ENCODE results near the gene RETN.
"Not testable (repeated sequence)": the region's sequence is repeated elsewhere in the genome, so short reads cannot be mapped to it uniquely, and the experiment has no call there.

The RETN gene

DNA sequence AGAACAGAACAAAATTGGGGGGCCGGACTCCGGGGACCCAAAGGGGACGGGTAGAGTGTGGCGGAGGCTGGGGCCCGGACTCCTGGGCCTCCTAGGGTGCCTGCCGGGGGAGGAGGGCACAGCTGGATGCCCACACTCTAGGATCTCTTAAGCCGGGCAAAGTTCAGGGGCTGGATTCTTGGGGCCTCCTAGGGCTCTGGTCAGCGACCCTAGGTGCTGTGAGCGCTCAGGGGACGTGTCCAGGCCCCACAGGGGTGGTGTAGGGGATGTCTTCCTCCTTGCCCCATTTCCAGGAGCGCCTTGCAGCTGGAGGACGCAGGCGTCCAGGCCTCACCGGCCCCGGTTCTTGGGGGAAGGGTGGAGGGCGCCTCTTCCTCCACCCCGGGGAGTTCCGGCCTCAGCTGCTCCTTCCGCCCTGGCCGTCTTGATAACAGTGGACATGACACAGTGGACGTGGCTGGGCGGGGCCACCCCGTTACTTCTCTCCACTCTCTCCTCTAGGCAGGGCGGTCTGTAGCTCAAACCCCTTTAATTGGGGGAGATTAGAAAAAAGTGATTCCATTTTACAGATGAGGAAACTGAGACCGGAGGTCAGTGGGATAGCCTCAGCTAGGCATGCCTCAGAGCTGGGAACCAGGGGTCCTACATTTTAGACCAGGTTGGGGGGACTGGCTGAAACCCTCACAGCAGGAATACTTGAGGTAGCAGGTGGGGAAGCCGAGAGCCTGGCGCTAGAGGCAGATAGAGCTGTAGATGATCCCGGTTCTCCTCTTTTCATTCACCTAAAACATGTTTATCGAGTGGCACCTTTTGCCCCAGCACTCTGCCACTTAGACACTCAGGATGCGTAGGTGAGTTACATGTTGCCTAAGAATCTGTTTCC lies 31.2 kb upstream of the RETN start:
- in situ Hi-C loops (cut with MboI; ENCODE audit: low sequenced_read_pairs): no loop called here

DNA sequence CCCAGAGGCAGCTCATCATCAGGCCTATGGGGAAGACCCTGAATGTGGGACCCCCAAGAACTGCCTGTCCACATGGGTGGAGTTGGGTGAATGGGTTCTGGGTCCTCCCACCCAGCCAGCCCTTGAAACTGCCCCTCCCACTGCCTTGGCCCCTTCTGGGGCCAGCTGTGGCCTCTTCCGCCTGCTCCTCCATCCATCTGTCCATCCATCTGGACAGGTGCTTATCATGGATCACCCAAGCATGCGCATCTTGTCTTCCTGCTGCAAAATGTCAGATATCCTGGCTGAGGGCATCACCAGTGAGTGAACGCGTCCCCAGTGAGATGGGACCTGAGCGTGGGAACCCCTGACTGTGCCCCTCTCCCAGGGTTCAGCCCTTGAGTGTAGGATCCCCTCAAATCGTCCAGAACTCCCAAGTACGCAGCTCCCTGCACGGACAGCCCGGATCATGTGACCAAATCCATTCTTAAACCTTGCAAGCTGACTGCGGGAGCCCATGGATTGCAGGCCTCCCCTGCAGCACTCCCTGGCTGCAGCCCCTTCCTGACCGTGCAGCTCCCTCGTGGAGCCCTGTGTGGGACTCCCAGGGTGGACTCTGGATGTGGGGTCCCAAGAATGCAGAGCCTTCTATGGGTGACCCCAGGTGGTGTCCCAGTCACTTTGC lies 29.9 kb upstream of the RETN start:
- in situ Hi-C loops (cut with MboI; ENCODE audit: low sequenced_read_pairs): no loop called here

DNA sequence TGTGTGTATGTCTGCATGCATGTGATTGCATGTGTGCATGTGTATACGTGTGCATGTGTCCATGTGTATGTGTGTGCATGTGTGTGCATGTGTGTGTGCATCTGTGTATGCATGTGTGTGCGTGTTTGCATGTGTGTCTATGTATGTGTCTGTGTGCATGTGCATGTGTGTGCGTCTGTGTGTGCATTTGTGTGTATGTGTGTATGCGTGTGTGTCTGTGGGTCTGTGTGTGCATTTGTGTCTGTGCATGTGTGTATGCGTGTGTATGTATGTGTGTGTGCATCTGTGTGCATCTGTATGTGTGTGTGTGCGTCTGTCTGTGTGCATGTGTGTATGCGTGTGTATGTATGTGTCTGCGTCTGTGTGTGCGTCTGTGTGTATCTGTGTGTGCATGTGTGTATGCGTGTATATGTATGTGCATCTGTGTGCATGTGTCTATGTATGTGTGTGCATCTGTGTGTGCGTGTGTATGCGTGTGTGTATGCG lies 28.9 kb upstream of the RETN start:
- in situ Hi-C loops (cut with MboI; ENCODE audit: low sequenced_read_pairs): no loop called here

DNA sequence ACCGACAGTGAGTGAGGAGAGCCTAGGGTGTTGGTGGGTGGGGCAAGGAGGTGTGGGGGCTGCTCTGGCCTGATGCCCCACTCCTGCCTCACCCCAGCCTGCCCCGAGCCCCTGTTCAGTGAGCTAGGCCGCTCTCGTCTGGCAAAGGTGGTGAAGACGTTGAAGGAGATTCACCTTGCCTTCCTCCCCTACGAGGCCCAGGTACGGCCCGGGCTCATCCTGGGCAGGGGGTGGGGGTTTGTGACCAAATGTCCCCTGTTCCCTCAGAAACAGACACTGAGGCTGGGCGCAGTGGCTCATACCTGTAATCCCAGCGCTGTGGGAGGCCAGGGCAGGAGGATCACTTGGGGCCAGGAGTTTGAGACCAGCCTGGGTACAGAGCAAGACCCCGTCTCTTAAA lies 28.0 kb upstream of the RETN start:
- in situ Hi-C loops (cut with MboI; ENCODE audit: low sequenced_read_pairs): no loop called here

DNA sequence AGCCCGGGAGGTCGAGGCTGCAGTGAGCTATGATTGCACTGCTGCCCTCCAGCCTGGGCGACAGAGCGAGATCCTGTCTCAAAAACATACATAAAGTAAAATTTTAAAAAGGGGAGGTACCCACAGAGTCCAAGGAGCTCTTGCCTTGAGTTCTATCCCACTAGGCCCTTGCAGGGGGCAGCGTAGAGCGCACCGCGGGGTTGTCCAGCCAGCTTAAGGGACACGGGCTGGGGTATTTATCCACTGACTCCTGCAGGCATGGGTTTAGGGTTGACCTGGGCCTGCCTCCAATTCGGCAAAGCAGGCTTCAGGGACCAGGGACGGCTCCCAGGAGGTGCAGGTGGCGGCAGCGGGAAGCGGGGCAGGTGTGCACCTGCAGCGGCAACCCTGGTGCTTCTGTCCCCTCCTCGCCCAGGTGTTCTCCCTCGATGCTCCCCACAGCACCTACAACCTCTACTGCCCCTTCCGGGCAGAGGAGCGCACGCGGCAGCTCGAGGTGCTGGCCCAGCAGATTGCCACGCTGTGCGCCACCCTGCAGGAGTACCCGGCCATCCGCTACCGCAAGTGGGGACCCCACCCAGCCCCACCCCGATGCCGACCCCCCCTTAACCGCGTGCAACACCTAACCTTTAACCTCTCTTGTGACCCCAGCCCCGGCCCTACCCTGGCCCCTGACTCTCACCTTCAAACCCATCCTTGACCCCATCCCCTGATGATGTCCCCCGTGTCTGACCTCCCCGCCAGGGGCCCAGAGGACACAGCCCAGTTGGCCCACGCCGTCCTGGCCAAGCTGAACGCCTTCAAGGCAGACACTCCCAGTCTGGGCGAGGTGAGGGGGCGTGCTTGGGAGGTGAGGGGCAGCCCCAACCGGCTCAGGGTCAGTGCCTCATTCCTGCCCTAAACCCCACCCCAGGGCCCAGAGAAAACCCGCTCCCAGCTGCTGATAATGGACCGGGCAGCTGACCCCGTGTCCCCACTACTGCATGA lies 27.3 kb upstream of the RETN start:
- in situ Hi-C loops (cut with MboI; ENCODE audit: low sequenced_read_pairs): no loop called here

DNA sequence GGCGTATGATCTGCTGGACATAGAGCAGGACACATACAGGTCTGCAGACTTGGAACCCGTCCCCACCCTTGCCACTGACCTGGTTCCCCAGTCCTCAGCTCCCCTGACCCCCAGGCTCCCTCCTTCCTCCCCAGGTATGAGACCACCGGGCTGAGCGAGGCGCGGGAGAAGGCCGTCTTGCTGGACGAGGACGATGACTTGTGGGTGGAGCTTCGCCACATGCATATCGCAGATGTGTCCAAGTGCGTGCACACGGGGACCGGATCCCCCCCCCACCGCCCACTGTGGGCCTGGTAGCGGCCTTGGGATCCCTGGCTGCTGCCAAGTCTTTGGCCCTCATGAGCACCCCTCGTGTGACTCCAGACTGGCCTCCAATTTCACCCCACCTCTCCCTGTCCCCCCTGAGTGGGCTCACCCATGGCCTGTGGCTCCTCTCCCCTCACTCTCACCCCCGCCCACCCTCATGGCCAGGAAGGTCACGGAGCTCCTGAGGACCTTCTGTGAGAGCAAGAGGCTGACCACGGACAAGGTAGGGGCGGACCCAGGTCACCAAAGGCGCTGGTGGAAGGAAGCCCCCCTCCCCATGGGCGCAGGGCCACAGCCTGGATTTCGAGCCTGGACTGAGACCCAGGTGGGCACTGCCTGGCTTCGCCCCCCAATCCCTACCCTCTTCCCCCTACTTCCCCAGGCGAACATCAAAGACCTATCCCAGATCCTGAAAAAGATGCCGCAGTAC lies 26.4 kb upstream of the RETN start:
- in situ Hi-C loops (cut with MboI; ENCODE audit: low sequenced_read_pairs): no loop called here

DNA sequence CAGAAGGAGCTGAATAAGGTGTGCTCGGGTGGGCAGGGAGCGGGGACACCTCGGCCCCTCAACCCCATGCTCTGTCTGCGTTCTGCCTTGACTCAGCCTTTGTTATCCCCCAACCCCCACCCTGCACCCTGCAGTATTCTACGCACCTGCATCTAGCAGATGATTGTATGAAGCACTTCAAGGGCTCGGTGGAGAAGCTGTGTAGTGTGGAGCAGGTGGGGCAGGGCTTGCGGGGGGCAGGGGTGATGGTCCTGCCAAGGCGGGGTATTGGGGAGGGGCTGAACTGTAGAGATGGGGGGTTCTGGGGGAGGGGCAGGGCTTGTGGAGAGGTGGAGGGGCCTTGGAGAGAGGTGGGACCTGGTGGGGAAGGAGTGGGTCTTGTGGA lies 25.8 kb upstream of the RETN start:
- in situ Hi-C loops (cut with MboI; ENCODE audit: low sequenced_read_pairs): no loop called here

DNA sequence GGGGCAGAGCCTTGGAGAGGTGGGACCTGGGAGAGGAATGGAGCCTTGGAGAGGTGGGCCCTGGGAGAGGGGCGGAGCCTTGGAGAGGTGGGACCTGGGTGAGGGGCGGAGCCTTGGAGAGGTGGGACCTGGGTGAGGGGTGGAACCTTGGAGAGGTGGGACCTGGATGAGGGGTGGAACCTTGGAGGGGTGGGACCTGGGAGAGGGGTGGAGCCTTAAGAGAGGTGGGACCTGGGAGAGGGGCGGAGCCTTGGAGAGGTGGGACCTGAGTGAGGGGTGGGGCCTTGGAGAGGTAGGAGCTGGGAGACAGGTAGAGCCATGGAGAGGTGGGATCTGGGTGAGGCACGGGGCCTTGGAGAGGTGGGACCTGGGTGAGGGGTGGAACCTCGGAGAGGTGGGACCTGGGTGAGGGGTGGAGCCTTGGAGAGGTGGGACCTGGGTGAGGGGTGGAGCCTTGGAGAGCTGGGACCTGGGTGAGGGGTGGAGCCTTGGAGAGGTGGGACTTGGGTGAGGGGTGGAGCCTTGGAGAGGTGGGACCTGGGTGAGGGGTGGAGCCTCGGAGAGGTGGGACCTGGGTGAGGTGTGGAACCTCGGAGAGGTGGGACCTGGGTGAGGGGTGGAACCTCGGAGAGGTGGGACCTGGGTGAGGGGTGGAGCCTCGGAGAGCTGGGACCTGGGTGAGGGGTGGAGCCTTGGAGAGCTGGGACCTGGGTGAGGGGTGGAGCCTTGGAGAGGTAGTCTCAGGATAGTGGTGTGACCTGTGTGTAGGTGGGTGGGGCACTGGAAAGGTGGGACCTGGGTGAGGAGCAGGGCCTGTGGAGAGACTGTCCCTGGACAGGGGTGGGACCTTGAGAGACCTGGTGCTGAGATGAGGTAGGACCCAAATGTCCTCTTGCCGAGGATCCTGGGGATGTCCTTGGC lies 25.0 kb upstream of the RETN start:
- in situ Hi-C loops (cut with MboI; ENCODE audit: low sequenced_read_pairs): not testable (repeated sequence)

- in situ Hi-C loops (cut with MboI; ENCODE audit: low sequenced_read_pairs): no loop called here
Measured at GRCh38 chr19:7644550-7644877, 24.3 kb upstream of the RETN start.

DNA sequence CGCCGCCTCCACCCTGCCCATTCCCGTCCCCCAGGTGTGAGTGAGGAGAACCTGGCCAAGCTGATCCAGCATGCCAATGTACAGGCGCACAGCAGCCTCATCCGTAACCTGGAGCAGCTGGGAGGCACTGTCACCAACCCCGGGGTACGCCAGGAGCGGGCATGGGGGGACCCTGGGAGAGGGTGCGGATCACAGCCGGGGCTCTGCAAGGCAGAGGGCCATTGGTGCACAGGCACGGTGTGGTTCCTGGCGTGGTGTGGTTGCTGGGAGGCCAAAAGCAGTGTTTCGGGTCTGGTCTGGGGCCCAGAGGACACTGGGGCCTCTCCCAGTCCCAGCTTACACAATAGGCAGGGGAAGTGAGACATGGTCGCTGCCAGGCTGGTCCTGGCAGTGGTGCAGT lies 23.7 kb upstream of the RETN start:
- in situ Hi-C loops (cut with MboI; ENCODE audit: low sequenced_read_pairs): no loop called here

DNA sequence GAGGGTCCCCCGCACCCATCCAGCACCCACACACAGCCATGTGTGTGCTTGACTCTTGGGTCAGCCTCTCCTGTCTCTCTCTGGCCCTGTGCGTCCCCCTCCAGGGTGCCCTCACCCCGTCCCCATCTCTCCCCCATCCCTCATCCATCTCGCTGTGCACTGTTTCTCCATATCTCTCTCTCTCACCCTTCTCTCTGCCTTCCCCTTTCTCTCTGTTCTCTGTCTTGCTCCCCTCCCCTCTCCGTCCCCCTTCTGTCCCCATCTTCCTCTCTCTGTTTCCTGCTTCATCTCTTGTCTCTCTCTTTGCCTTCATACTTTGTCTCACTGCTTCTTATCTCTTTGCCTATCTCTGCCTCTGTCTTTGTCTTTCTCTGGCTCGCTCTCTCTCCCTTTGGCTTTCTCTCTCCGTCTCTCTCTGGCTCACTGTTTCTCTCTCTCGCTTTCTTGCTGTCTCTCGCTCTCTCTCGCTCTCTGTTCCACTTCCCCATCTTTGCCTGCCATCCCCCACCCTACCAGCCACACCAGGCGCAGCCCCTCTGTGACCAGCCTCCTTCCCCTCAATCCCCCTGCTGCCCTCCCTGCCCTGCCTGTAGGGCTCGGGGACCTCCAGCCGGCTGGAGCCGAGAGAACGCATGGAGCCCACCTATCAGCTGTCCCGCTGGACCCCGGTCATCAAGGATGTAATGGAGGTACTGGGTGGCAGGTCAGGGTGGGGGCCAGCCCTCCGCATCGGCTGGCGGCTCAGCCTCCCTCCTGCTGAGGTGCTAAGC lies 23.0 kb upstream of the RETN start:
- in situ Hi-C loops (cut with MboI; ENCODE audit: low sequenced_read_pairs): no loop called here

- in situ Hi-C loops (cut with MboI; ENCODE audit: low sequenced_read_pairs): no loop called here
Measured at GRCh38 chr19:7646426-7646700, 22.5 kb upstream of the RETN start.

- in situ Hi-C loops (cut with MboI; ENCODE audit: low sequenced_read_pairs): no loop called here
Measured at GRCh38 chr19:7647156-7647555, 21.7 kb upstream of the RETN start.

- in situ Hi-C loops (cut with MboI; ENCODE audit: low sequenced_read_pairs): no loop called here
Measured at GRCh38 chr19:7648265-7649014, 20.4 kb upstream of the RETN start.

- in situ Hi-C loops (cut with MboI; ENCODE audit: low sequenced_read_pairs): no loop called here
Measured at GRCh38 chr19:7650148-7650547, 18.7 kb upstream of the RETN start.

GRCh38 chr19:7652061-7652641 lies 16.7 kb upstream of the RETN start:
- in situ Hi-C loops (cut with MboI; ENCODE audit: low sequenced_read_pairs): no loop called here

GRCh38 chr19:7654401-7654800 lies 14.4 kb upstream of the RETN start:
- in situ Hi-C loops (cut with MboI; ENCODE audit: low sequenced_read_pairs): no loop called here

GRCh38 chr19:7655581-7655980 lies 13.3 kb upstream of the RETN start:
- in situ Hi-C loops (cut with MboI; ENCODE audit: low sequenced_read_pairs): no loop called here
